SK-N-SH treated with all-trans-retinoic acid at 6 μM for 48 hours (cell line): ENCODE results near the gene CPNE5.

Source experiments
- ATAC-seq: fragments of 200-7000 bp; cut with Tn5 transposase; 3 replicates; pipeline ENCODE4 v1.9.1; 2020; ENCODE audit warnings: mild to moderate bottlenecking, moderate library complexity
- ARNTL ChIP-seq: fragments of 450-650 bp; formaldehyde crosslinking; IDR thresholded peaks from 2 replicates; pipeline ENCODE4 v1.5.0; 2020; ENCODE audit warnings: low read depth, mild to moderate bottlenecking, moderate library complexity, borderline replicate concordance
- BACH2 ChIP-seq: fragments of 250-450 bp; sonication (Bioruptor Pico); IDR thresholded peaks from 2 replicates; pipeline ENCODE4 v1.9.0; 2021; ENCODE audit warnings: mild to moderate bottlenecking, borderline replicate concordance
- CREB5 ChIP-seq: fragments of 250-450 bp; sonication (Bioruptor Pico); IDR thresholded peaks from 2 replicates; pipeline ENCODE4 v1.5.1; 2020; ENCODE audit warnings: low read depth, mild to moderate bottlenecking, moderate library complexity
- CSDC2 ChIP-seq: fragments of 250-450 bp; sonication (Bioruptor Pico); IDR thresholded peaks from 2 replicates; pipeline ENCODE4 v1.5.0; 2020; ENCODE audit warnings: mild to moderate bottlenecking, moderate library complexity
- CSRNP3 ChIP-seq: fragments of 250-450 bp; sonication (Bioruptor Pico); IDR thresholded peaks from 2 replicates; pipeline ENCODE4 v1.5.1; 2021; ENCODE audit warnings: mild to moderate bottlenecking, moderate library complexity
- ESRRG ChIP-seq: fragments of 250-450 bp; sonication (Bioruptor Pico); IDR thresholded peaks from 2 replicates; pipeline ENCODE4 v1.6.1; 2021; ENCODE audit warnings: mild to moderate bottlenecking
- ISL1 ChIP-seq: fragments of 250-450 bp; sonication (Bioruptor Pico); IDR thresholded peaks from 2 replicates; pipeline ENCODE4 v2.1.2; 2022; ENCODE audit warnings: mild to moderate bottlenecking, moderate library complexity
- OSR1 ChIP-seq: fragments of 250-450 bp; sonication (Bioruptor Pico); IDR thresholded peaks from 2 replicates; pipeline ENCODE4 v1.8.0; 2022; ENCODE audit warnings: moderate library complexity, mild to moderate bottlenecking, inconsistent platforms
- PATZ1 ChIP-seq: fragments of 250-450 bp; sonication (Bioruptor Pico); IDR thresholded peaks from 2 replicates; pipeline ENCODE4 v1.8.0; 2020; ENCODE audit warnings: mild to moderate bottlenecking, moderate library complexity, borderline replicate concordance
- PPARA ChIP-seq: fragments of 250-450 bp; sonication (Bioruptor Pico); IDR thresholded peaks from 2 replicates; pipeline ENCODE4 v1.5.0; 2020; ENCODE audit warnings: mild to moderate bottlenecking, borderline replicate concordance
- RARB ChIP-seq: fragments of 250-450 bp; sonication (Bioruptor Pico); IDR thresholded peaks from 2 replicates; pipeline ENCODE4 v1.8.0; 2021; ENCODE audit warnings: mild to moderate bottlenecking, moderate library complexity
- SNAI2 ChIP-seq: fragments of 250-450 bp; sonication (Bioruptor Pico); IDR thresholded peaks from 2 replicates; pipeline ENCODE4 v1.5.0; 2020; ENCODE audit warnings: mild to moderate bottlenecking, moderate library complexity
- TCF4 ChIP-seq: fragments of 250-450 bp; sonication (Bioruptor Pico); IDR thresholded peaks from 2 replicates; pipeline ENCODE4 v1.8.0; 2021; ENCODE audit warnings: mild to moderate bottlenecking, moderate library complexity, borderline replicate concordance
- TOX ChIP-seq: fragments of 250-450 bp; sonication (Bioruptor Pico); IDR thresholded peaks from 2 replicates; pipeline ENCODE4 v1.8.0; 2021; ENCODE audit warnings: mild to moderate bottlenecking, moderate library complexity, borderline replicate concordance
- TSHZ2 ChIP-seq: fragments of 250-450 bp; sonication (Bioruptor Pico); IDR thresholded peaks from 2 replicates; pipeline ENCODE4 v1.5.0; 2020; ENCODE audit warnings: mild to moderate bottlenecking, moderate library complexity
- ZC3H10 ChIP-seq: fragments of 250-450 bp; sonication (Bioruptor Pico); IDR thresholded peaks from 2 replicates; pipeline ENCODE4 v1.5.1; 2021; ENCODE audit warnings: mild to moderate bottlenecking, moderate library complexity
- ZFP3 ChIP-seq: fragments of 250-450 bp; sonication (Bioruptor Pico); IDR thresholded peaks from 2 replicates; pipeline ENCODE4 v1.5.0; 2020; ENCODE audit warnings: mild to moderate bottlenecking, moderate library complexity
- ZNF565 ChIP-seq: fragments of 450-650 bp; formaldehyde crosslinking; conservative IDR thresholded peaks from 2 replicates; pipeline ENCODE4 v1.5.0; 2020; ENCODE audit warnings: low read depth, mild to moderate bottlenecking, moderate library complexity
- ZNF70 ChIP-seq: fragments of 450-650 bp; formaldehyde crosslinking; IDR thresholded peaks from 2 replicates; pipeline ENCODE4 v1.5.0; 2020; ENCODE audit warnings: mild to moderate bottlenecking, moderate library complexity
- ZNF8 ChIP-seq: fragments of 450-650 bp; formaldehyde crosslinking; IDR thresholded peaks from 2 replicates; pipeline ENCODE4 v1.5.0; 2020; ENCODE audit warnings: mild to moderate bottlenecking, moderate library complexity
- TF ChIP-seq, protein P1 (sequence below): fragments of 250-450 bp; sonication (Bioruptor Pico); IDR thresholded peaks from 2 replicates; pipeline ENCODE4 v1.8.0; 2021; ENCODE audit warnings: low read depth, mild to moderate bottlenecking, moderate library complexity, borderline replicate concordance

CPNE5 gene

DNA sequence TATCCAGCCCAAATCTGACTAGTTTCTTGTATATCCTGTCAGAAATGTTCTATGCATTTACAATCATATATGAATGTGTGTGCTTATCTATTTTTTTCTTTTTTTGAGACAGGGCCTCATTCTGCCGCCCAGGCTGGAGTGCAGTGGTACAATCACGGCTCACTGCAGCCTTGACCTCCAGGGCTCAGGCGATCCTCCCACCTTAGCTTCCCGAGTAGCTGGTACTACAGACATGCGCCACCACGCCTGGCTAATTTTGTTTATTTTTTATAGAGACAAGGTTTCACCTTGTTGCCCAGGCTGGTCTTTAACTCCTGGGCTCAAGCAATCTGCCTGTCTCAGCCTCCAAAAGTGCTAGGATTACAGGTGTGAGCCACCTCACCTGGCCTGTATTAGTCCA, 144.6 kb downstream of the CPNE5 start:
- ATAC-seq, result no peak
- TF ChIP-seq ESRRG (no peak), TSHZ2 (CRISPR knock-in tag) (no peak), BACH2 (CRISPR knock-in tag) (no peak), PATZ1 (CRISPR knock-in tag) (no peak), CSRNP3 (CRISPR knock-in tag) (no peak), ZNF8 (CRISPR knock-in tag) (no peak), CSDC2 (CRISPR knock-in tag) (no peak), CREB5 (CRISPR knock-in tag) (no peak), ZNF565 (no peak), ZFP3 (CRISPR knock-in tag) (no peak), ZNF70 (no peak), TCF4 (no peak), ZC3H10 (no peak), PPARA (CRISPR knock-in tag) (no peak)
- TF ChIP-seq, protein P1, sequence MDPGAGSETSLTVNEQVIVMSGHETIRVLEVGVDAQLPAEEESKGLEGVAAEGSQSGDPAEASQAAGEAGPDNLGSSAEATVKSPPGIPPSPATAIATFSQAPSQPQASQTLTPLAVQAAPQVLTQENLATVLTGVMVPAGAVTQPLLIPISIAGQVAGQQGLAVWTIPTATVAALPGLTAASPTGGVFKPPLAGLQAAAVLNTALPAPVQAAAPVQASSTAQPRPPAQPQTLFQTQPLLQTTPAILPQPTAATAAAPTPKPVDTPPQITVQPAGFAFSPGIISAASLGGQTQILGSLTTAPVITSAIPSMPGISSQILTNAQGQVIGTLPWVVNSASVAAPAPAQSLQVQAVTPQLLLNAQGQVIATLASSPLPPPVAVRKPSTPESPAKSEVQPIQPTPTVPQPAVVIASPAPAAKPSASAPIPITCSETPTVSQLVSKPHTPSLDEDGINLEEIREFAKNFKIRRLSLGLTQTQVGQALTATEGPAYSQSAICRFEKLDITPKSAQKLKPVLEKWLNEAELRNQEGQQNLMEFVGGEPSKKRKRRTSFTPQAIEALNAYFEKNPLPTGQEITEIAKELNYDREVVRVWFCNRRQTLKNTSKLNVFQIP (CRISPR knock-in tag), result no peak

DNA sequence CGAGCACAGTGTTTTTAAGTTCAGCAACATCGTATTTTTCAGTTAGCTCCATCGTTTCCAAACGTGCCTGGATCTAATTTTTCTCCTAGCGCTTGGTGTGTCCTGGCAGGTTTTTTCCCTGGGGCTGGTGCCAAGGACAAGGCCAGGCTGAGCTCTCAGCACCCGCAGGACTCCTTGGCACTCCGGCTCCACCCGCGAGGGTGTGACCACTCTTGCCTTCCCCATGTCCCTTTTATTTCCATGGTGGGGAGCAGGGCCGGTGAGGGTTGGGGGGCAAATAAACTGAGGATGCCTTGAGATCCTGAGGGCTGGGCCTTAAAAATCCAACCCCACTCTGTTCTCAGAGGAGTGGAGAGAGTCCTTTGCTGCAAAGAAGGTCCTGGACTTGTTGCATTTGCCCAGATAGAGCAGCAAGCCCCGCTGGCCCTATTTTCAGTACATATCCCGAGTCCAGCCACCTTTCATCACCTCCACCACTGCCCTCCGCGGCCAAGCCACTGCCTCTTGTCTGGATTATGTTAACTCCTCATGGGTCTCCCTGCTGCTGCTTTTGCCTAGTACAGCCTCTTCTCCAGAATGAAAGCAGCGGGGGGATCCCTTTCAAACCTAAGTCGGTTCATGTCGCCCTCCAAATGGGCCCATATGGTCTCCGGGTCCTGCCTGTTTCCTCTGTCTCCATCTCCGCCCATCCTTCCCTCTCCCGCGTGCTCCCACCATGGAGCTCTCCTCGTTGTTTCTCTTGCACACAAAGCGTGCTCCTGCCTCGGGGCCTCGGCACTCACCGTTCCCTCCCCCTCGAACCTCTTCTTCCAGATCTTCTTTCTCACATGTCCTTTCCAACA, 146.2 kb downstream of the CPNE5 start:
- ATAC-seq, result no peak
- TF ChIP-seq RARB, result no peak
- TF ChIP-seq PATZ1 (CRISPR knock-in tag), result no peak
- TF ChIP-seq CSDC2 (CRISPR knock-in tag), result no peak
- no peak for TF ChIP-seq BACH2 (CRISPR knock-in tag)
- TF ChIP-seq TSHZ2 (CRISPR knock-in tag), result no peak
- no peak for TF ChIP-seq ZNF565
- TF ChIP-seq OSR1 (CRISPR knock-in tag), result no peak
- TF ChIP-seq, protein P1 (CRISPR knock-in tag), result no peak
- TF ChIP-seq ZFP3 (CRISPR knock-in tag), result no peak
- TF ChIP-seq ISL1 (CRISPR knock-in tag), result no peak
- no peak for TF ChIP-seq TOX (CRISPR knock-in tag)
- TF ChIP-seq ARNTL (CRISPR knock-in tag), result no peak
- TF ChIP-seq SNAI2 (CRISPR knock-in tag), result no peak
- TF ChIP-seq ZC3H10, result no peak
- TF ChIP-seq ESRRG, result no peak
- TF ChIP-seq PPARA (CRISPR knock-in tag), result no peak
